PC-9 (cell line): Measurements from ENCODE around the gene PLET1.

Experiments
- EZH2 ChIP-seq: fragments of 200-600 bp; sonication (generic); IDR thresholded peaks from 2 replicates; pipeline ENCODE4 v1.8.0; 2017; ENCODE audit warnings: antibody characterized with exemption, low read depth
- TF ChIP-seq, protein P1 (sequence below): fragments of 200-600 bp; sonication (generic); conservative IDR thresholded peaks from 2 replicates; pipeline ENCODE4 v1.6.1; 2017; ENCODE audit warnings: mixed run types, antibody characterized with exemption, mild to moderate bottlenecking, moderate library complexity

DNA sequence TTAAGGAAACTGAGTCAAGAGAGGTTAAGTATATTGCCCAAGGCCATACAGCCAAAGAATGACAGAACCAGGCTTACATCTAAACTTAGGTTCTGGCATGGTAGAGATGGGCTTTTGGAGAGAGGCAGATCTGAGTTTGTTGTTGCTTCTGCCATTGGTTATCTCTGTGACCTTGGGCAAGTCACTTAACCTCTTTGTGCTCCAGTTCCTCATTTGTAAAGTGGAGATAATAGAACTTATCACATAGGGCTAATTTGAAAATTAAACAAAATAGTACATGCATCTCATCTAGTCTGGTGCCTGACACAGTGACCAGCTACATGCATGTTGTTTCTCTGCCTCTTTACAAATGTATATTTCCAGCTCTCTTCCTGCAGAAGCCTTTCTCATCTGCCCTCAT is 47.0 kb upstream of the PLET1 start:
- TF ChIP-seq, protein P1, sequence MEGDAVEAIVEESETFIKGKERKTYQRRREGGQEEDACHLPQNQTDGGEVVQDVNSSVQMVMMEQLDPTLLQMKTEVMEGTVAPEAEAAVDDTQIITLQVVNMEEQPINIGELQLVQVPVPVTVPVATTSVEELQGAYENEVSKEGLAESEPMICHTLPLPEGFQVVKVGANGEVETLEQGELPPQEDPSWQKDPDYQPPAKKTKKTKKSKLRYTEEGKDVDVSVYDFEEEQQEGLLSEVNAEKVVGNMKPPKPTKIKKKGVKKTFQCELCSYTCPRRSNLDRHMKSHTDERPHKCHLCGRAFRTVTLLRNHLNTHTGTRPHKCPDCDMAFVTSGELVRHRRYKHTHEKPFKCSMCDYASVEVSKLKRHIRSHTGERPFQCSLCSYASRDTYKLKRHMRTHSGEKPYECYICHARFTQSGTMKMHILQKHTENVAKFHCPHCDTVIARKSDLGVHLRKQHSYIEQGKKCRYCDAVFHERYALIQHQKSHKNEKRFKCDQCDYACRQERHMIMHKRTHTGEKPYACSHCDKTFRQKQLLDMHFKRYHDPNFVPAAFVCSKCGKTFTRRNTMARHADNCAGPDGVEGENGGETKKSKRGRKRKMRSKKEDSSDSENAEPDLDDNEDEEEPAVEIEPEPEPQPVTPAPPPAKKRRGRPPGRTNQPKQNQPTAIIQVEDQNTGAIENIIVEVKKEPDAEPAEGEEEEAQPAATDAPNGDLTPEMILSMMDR: no peak
- TF ChIP-seq EZH2: no peak
